ENCODE results near the gene BCL2L2.
A peak's percentile ranks its signal among the peaks of the same experiment; 100 is the strongest.

Gene BCL2L2

GRCh38 chr14:23299986-23300686 lies 6.5 kb upstream of the BCL2L2 start:
- DNase-seq = no peak

- peak; percentile 22 for DNase-seq
Measured at GRCh38 chr14:23300687-23301223, 5.9 kb upstream of the BCL2L2 start.

GRCh38 chr14:23301288-23301968 lies 5.2 kb upstream of the BCL2L2 start:
- peak; percentile 97 for DNase-seq

- no peak for DNase-seq
Measured at GRCh38 chr14:23301969-23302289, 4.7 kb upstream of the BCL2L2 start.

GRCh38 chr14:23302290-23303225 lies 4.1 kb upstream of the BCL2L2 start, which contains the start of gene PPP1R3E:
PPP1R3E (minus strand) TSS chr14:23302859; CDS start chr14:23302576, 283 bp downstream.
- DNase-seq = peak; percentile 64

GRCh38 chr14:23307146-23307530 lies 505 bp downstream of the BCL2L2 start:
- no peak for DNase-seq

- DNase-seq = no peak
Measured at GRCh38 chr14:23307687-23308644, 1.3 kb downstream of the BCL2L2 start.

GRCh38 chr14:23308721-23309445 lies 2.2 kb downstream of the BCL2L2 start:
- no peak for DNase-seq

- DNase-seq = no peak
Measured at GRCh38 chr14:23310546-23310945, 3.9 kb downstream of the BCL2L2 start.

- no peak for DNase-seq
Measured at GRCh38 chr14:23316300-23316699, 9.7 kb downstream of the BCL2L2 start.

GRCh38 chr14:23319746-23320583 lies 13.3 kb downstream of the BCL2L2 start:
- DNase-seq = peak; percentile 35

GRCh38 chr14:23320584-23321571 lies 14.2 kb downstream of the BCL2L2 start, which contains the start of gene PABPN1:
PABPN1 (plus strand) TSS chr14:23321457; CDS start chr14:23321470, 13 bp downstream.
- peak; percentile 100 for DNase-seq

GRCh38 chr14:23321572-23322547 lies 15.2 kb downstream of the BCL2L2 start:
- no peak for DNase-seq

GRCh38 chr14:23322568-23323517 lies 16.2 kb downstream of the BCL2L2 start:
- DNase-seq = no peak

- no peak for DNase-seq
Measured at GRCh38 chr14:23323838-23324454, 17.3 kb downstream of the BCL2L2 start.

- DNase-seq = no peak
Measured at GRCh38 chr14:23324455-23324846, 17.8 kb downstream of the BCL2L2 start.

Measured in NCI-H1105 treated with DMSO at 0.1 percent for 48 hours (cell line).